H1 (cell line): Measurements from ENCODE around the gene ANXA4. TPM values are rescaled to one million over a fixed set of nuclear protein-coding genes. Genes with fewer than 3 reads are reported as not detected.

Source experiments
- CEBPB ChIP-seq: IDR thresholded peaks from 2 replicates; pipeline ENCODE4 v1.6.1; 2012; ENCODE audit warnings: low read depth, low read length
- CHD7 ChIP-seq: fragments of 300-600 bp; sonication (generic); IDR thresholded peaks from 2 replicates; pipeline ENCODE4 v1.7.1; 2012; ENCODE audit warnings: low read length, moderate library complexity, mild to moderate bottlenecking, inconsistent platforms; ENCODE audit not compliant: insufficient replicate concordance
- EP300 ChIP-seq, 2 experiments: IDR thresholded peaks; 1 replicate in 1 of 2; 2 replicates in 1 of 2; pipeline ENCODE4 v1.6.1; 2011 to 2012; ENCODE audit warnings: low read depth in 2 of 2, low read length in 2 of 2, mild to moderate bottlenecking in 2 of 2, borderline replicate concordance in 1 of 2, inconsistent platforms in 1 of 2, moderate library complexity in 1 of 2
- KDM5A ChIP-seq: fragments of 200-600 bp; IDR thresholded peaks from 2 replicates; pipeline ENCODE4 v1.7.1; 2012; ENCODE audit warnings: mild to moderate bottlenecking, low read length, inconsistent platforms, mixed read lengths
- MAFK ChIP-seq: IDR thresholded peaks from 2 replicates; pipeline ENCODE4 v1.6.1; 2012; ENCODE audit warnings: low read depth, mild to moderate bottlenecking, improper control_type of control experiment, low read length
- PHF8 ChIP-seq: fragments of 200-600 bp; sonication (generic); conservative IDR thresholded peaks from 2 replicates; pipeline ENCODE4 v1.7.1; 2012; ENCODE audit warnings: low read depth, mild to moderate bottlenecking, inconsistent platforms, low read length, moderate library complexity
- POLR2A ChIP-seq, 2 experiments: IDR thresholded peaks; 1 replicate in 1 of 2; 2 replicates in 1 of 2; pipeline ENCODE4 v1.6.1; 2011; ENCODE audit warnings: low read depth in 2 of 2, low read length in 2 of 2, mild to moderate bottlenecking in 2 of 2; ENCODE audit errors: control extremely low read depth in 1 of 2
- POLR2AphosphoS5 ChIP-seq: IDR thresholded peaks from 2 replicates; pipeline ENCODE4 v1.6.1; 2011; ENCODE audit warnings: low read depth, low read length
- SAP30 ChIP-seq: fragments of 300-600 bp; sonication (generic); IDR thresholded peaks from 2 replicates; pipeline ENCODE4 v1.7.1; 2012; ENCODE audit warnings: low read length, moderate library complexity, mild to moderate bottlenecking, inconsistent platforms; ENCODE audit not compliant: insufficient read depth, insufficient replicate concordance
- SUZ12 ChIP-seq: fragments of 200-600 bp; sonication (generic); IDR thresholded peaks from 2 replicates; pipeline ENCODE4 v1.6.1; 2012; ENCODE audit warnings: mild to moderate bottlenecking, inconsistent platforms, low read length, moderate library complexity, mixed read lengths
- TAF7 ChIP-seq: optimal IDR thresholded peaks from 2 replicates; pipeline ENCODE3; 2011; ENCODE audit warnings: low read depth, mild to moderate bottlenecking, inconsistent platforms, low read length, moderate library complexity, borderline replicate concordance
- TBP ChIP-seq: IDR thresholded peaks from 2 replicates; pipeline ENCODE4 v1.6.1; 2011; ENCODE audit warnings: low read depth, low read length, improper control_type of control experiment
- YY1 ChIP-seq: IDR thresholded peaks from 2 replicates; pipeline ENCODE4 v1.6.1; 2011; ENCODE audit warnings: low read depth, mild to moderate bottlenecking, low read length
- polyA plus RNA-seq, 7 experiments: library from polyadenylated mRNA; depleted of rRNA in 3 of 7; stranded (reverse) in 5 of 7; unstranded in 2 of 7; fragments of >200 nt in 5 of 7; fragments of 200-250 nt in 2 of 7; gene quantifications; 1 replicate in 5 of 7; 2 replicates in 1 of 7; 4 replicates in 1 of 7; pipeline versions ENCODE4 v1.2.1 to v1.2.3, GENCODE V29; 2011 to 2013; ENCODE audit warnings: missing spikeins in 2 of 7, mixed read lengths in 2 of 7
- total RNA-seq: library from RNA; stranded (reverse); fragmentation: NEBNext Ultra II Directional; extraction: Animal tissue kit (Norgen Biotek cat#: 25700); gene quantifications from 2 replicates; pipeline ENCODE4 v1.2.1, GENCODE V29; 2021

Gene ANXA4
- total and polyA plus RNA-seq, 2 of the 8 experiments (the other 6 are each of a cell fraction or from before 2014, with no cell fraction given): 9.4 to 17.6 TPM

- TF ChIP-seq CHD7 (no peak), PHF8 (no peak), POLR2A (IDR thresholded peaks at IDR 0.05; ENCODE audit: control extremely low read depth in 1 of 2, low read depth in 2 of 2, low read length in 2 of 2) (no peak), EP300 (IDR thresholded peaks at IDR 0.05; ENCODE audit: borderline replicate concordance in 1 of 2, low read depth in 2 of 2, low read length in 2 of 2) (no peak), SAP30 (no peak), CEBPB (no peak), YY1 (no peak), SUZ12 (no peak), TAF7 (no peak), POLR2AphosphoS5 (no peak), MAFK (no peak), KDM5A (no peak), TBP (no peak)
Observed at GRCh38 chr2:69833752-69834151, 91.8 kb downstream of the ANXA4 start (continued).
